ENCODE results near the gene COMMD9. TPM values are rescaled to one million over a fixed set of nuclear protein-coding genes. Genes with fewer than 3 reads are reported as not detected.

The COMMD9 gene
- total and polyA plus RNA-seq, 10 of the 15 experiments (the other 5 are each of a cell fraction or from before 2014, with no cell fraction given) = 31.4 to 119 (median 56.2) TPM

DNA sequence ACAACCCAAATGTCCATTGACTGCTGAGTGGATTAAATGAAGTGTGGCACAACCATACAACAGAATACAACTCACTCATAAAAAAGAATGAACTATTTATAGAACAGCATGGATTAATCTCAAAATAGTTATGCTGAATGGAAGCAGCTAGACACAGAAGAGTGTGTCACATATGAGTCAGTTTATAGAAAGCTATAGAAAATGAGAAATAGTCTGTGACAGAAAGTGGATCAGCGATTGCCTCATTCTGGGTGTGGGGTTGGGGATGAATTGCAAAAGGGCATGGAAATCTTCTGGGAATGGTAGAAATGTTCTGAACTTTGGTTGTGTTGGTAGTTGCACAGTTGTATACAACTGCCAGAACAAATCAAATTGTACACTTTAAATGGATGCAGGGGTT is 44.2 kb upstream of the COMMD9 start:
- in situ Hi-C loops (cut with MboI) = no loop called here
- ATAC-seq = no peak
- H3K9me3 ChIP-seq (replicated peaks; ENCODE audit: control insufficient read depth, insufficient read depth, low read length) = no peaks in the 10 kb centered on the region; the same call in 2 of the 3 replicates
- SMC1A ChIA-PET (ENCODE audit: uncharacterized antibody, unreplicated experiment) = no interaction called here
- TF ChIP-seq ZNF274 (IDR thresholded peaks at IDR 0.05; ENCODE audit: insufficient read depth, insufficient read length) (no peak), EGR1 (IDR thresholded peaks at IDR 0.05; ENCODE audit: borderline replicate concordance in 1 of 2, low read depth in 2 of 2, low read length in 2 of 2) (no peak), IKZF2 (IDR thresholded peaks at IDR 0.05) (no peak), MTA3 (IDR thresholded peaks at IDR 0.05; ENCODE audit: borderline replicate concordance, low read length) (no peak), SMAD5 (IDR thresholded peaks at IDR 0.05; ENCODE audit: low read depth) (no peak), NBN (IDR thresholded peaks at IDR 0.05) (no peak), TAF1 (IDR thresholded peaks at IDR 0.05; ENCODE audit: borderline replicate concordance, low read depth, low read length) (no peak), TARDBP (IDR thresholded peaks at IDR 0.05; ENCODE audit: borderline replicate concordance) (no peak), HCFC1 (IDR thresholded peaks at IDR 0.05; ENCODE audit: low read length) (no peak), ZNF384 (IDR thresholded peaks at IDR 0.05; ENCODE audit: borderline replicate concordance, low read depth, low read length) (no peak), CHD4 (IDR thresholded peaks at IDR 0.05) (no peak), RCOR1 (conservative IDR thresholded peaks at IDR 0.05; ENCODE audit: low read depth, low read length) (no peak), GATAD2B (conservative IDR thresholded peaks at IDR 0.05; ENCODE audit: low read depth) (no peak), STAT3 (IDR thresholded peaks at IDR 0.05; ENCODE audit: low read depth, low read length) (no peak), CREM (IDR thresholded peaks at IDR 0.05; ENCODE audit: low read depth) (no peak)
- TF ChIP-seq, protein P1, sequence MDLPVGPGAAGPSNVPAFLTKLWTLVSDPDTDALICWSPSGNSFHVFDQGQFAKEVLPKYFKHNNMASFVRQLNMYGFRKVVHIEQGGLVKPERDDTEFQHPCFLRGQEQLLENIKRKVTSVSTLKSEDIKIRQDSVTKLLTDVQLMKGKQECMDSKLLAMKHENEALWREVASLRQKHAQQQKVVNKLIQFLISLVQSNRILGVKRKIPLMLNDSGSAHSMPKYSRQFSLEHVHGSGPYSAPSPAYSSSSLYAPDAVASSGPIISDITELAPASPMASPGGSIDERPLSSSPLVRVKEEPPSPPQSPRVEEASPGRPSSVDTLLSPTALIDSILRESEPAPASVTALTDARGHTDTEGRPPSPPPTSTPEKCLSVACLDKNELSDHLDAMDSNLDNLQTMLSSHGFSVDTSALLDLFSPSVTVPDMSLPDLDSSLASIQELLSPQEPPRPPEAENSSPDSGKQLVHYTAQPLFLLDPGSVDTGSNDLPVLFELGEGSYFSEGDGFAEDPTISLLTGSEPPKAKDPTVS (IDR thresholded peaks at IDR 0.05; ENCODE audit: low read depth, low read length) = no peak
- TF ChIP-seq, protein P2, sequence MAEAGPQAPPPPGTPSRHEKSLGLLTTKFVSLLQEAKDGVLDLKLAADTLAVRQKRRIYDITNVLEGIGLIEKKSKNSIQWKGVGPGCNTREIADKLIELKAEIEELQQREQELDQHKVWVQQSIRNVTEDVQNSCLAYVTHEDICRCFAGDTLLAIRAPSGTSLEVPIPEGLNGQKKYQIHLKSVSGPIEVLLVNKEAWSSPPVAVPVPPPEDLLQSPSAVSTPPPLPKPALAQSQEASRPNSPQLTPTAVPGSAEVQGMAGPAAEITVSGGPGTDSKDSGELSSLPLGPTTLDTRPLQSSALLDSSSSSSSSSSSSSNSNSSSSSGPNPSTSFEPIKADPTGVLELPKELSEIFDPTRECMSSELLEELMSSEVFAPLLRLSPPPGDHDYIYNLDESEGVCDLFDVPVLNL (IDR thresholded peaks at IDR 0.05; ENCODE audit: low read depth, low read length) = no peak
- H3K27me3 ChIP-seq (replicated peaks in 1 of 2; ENCODE audit: control insufficient read depth in 2 of 2, insufficient read depth in 2 of 2, low read length in 1 of 2) = no peaks in the 10 kb centered on the region
- POLR2A ChIA-PET = no interaction called here
- no peaks in the 10 kb centered on the region for H4K20me1 ChIP-seq (ENCODE audit: control insufficient read depth, insufficient read depth)
- RAD21 ChIA-PET (ENCODE audit: unreplicated experiment) = no interaction called here
- no TSS peak for BruUV-seq (replicated peaks)
- no peak overlapping the region for H3K27ac ChIP-seq (ENCODE audit: control insufficient read depth, insufficient read depth)
- no peak for FAIRE-seq
- no peak overlapping the region for H3K4me2 ChIP-seq (ENCODE audit: control insufficient read depth, insufficient read depth)
- CTCF ChIA-PET = interaction anchor here (0.5 to 1.9 kb wide), 3 partner anchors 13 to 146 kb away, joined by 3 to 5 read pairs (median 3); no protein-coding TSS in a partner anchor
- no peak overlapping the region for H3K4me3 ChIP-seq
- 53% methylated on average over 1 of the region's 1 CpG for WGBS (ENCODE audit: insufficient coverage, insufficient replicate concordance, low lambda C conversion rate, missing lambda C conversion rate)
- H3K79me2 ChIP-seq (ENCODE audit: control insufficient read depth, insufficient read depth, low read length) = no peaks in the 10 kb centered on the region
- DNase-seq (ENCODE audit: low read depth, low spot score) = no peak
- intact Hi-C loops (cut with micrococcal nuclease; ENCODE audit: unreplicated experiment) = no loop called here
- H3K9ac ChIP-seq (ENCODE audit: control insufficient read depth, insufficient read depth, low read length) = no peak overlapping the region
- H3K4me1 ChIP-seq (ENCODE audit: control insufficient read depth, insufficient read depth, low read length) = no peaks in the 10 kb centered on the region
- H2AFZ ChIP-seq (ENCODE audit: control insufficient read depth, low read depth, low read length) = no peak overlapping the region
- H3K36me3 ChIP-seq (ENCODE audit: control insufficient read depth in 2 of 2, insufficient read depth in 2 of 2, low read length in 1 of 2) = no peaks in the 10 kb centered on the region
